HG02981 (cell line): ENCODE results near the gene ST6GALNAC6.
"Not testable (repeated sequence)": the region's sequence is repeated elsewhere in the genome, so short reads cannot be mapped to it uniquely, and the experiment has no call there.

Experiments used
- ATAC-seq: cut with Tn5 transposase; IDR thresholded peaks from one replicate; pipeline ENCODE4 v1.9.1; 2021; ENCODE audit warnings: mild to moderate bottlenecking, moderate library complexity; ENCODE audit not compliant: unreplicated experiment

ST6GALNAC6 gene

DNA sequence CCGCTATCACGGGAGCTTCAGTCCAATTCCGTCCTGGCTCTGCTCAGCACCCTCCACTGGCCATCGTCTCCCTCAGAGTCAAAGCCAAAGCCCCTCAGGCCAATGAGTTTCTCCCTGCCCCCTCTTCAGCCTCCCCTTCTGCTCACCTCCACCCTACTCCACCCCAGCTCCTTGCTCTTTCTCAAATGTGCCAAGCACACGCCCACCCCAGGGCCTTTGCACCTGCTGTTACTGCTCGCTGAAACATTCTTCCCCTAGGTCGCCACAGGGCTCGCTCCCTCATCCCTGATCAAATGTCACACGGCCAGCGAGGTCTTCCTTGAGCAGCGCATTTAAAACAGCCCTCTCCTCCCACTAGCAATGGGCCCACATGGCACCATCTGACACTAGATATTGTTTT lies 38.6 kb downstream of the ST6GALNAC6 start:
- no peak for ATAC-seq

DNA sequence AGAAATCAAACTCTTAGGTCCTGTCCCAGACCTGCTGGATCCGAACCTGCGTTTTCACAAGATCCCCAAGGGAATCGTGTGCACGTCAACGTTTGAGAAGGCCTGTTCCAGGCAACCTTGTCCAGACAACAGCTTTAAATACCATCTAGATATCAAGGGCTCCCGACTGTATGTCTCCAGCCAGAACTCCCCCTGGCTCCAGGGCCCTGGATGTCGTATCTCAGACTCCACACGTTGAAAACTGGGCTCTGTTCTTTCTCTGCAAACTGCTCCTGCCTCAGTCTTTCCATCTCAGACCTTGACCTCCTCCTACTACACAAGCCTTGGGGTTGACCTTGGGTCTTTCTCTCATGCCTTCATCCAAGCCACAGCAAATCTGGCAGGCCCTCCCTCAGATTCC lies 39.1 kb downstream of the ST6GALNAC6 start:
- no peak for ATAC-seq

DNA sequence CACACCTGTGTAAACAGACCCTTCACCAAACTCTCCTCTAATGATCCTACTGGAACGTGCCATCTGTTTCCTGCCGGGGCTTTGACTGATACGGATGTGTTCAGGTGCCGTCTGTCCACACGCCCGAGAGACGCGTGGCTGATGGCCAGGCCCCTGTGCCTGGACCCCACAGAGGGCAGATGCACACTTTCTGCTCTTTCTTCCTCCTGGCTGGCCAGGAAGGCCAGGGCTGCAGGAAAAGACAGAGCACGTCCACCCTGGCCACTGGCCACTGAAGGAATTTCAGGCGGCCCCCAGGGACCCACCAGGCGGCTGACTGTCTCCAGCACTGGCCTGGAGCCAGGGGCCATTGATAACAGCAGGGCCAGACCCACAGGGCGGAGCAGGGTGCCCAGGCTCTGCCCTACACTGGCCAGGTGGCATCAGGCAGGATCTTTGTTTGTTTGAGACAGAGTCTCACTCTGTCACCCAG lies 41.3 kb downstream of the ST6GALNAC6 start:
- no peak for ATAC-seq

DNA sequence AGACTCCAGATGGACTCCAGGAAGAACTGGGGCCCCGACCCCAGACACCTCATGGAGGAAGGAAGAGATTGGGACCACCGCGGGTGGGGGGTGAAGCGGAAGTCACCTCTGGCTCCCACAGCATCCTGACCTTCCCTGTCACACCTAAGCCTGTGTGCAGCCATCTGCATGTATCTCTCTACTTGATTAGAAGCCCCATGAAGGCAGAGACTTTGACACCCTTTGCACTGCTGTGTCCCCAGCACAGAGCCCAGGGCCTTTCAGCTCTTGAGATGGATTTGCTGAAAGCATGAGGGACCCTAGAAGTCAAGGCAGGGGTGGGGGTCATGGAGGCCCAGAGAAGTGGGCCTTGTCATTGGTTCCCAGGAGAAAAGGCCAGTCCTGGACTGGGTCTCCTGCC lies 42.1 kb downstream of the ST6GALNAC6 start:
- no peak for ATAC-seq

DNA sequence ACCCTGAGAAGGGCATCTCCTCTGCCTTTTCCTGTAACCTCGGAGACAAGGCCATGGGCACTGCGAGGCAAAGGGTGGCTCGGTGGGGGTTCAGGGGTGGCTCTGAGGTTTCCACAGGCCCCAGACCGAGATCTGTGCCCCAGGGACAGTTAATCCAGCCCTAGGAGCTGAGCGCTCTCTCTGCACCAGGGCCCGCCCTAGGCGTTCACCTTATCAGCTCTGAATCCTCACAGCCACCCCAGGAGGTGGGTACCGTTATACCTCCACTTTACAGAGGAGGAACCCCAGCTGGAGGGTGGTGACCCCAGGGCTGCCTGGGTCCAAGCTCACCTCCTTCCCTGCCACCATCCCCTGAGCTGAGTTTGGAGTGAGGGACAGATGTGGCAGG lies 42.7 kb downstream of the ST6GALNAC6 start:
- no peak for ATAC-seq

DNA sequence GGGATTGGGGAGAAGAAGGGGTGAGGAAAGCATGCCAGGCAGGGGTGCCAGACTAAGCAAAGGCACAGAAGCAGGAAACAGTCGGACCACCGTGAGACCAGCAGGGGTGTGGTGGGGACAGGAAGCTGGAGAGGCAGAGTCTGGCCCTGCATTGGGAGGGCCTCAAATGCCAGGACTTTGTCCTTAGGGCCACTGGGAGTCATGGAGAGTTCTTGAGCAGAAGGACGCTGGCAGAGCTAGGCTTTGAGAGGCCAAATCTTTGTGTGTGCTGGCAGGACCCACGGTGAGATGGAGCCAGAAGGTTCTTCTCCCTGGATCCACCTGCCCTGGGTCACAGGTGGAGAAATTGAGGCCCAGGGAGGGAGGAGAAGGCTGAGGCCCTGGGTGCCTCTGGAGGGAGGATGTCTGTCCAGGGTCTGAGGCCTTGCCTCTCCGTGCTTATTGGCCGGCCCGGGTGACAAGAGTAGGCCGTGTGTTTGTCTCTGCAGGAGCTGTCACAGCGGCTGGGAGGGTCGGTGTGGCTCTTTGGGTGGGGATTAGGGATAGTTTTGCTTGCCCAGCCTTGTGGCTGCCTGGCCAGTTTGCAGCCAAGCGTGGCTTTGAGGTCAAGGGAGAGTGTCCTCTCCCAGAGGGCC lies 43.2 kb downstream of the ST6GALNAC6 start:
- no peak for ATAC-seq

DNA sequence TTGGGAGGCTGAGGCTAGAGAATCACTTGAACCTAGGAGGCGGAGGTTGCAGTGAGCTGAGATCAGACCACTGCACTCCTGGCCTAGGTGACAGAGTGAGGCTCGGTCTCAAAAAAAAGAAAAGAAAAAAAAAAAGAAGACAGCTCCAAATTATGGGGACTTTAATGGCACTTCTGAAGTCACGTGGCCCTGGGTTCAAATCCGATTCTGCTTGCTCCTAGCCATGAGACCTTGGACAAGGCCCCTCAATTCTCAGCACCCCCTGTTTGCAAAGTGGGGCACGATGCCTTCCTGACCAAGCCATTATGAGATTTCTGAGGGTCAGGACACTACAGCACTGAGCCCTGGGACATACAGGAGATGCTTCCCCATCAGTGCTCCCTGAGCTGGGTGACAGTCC lies 43.9 kb downstream of the ST6GALNAC6 start:
- no peak for ATAC-seq

DNA sequence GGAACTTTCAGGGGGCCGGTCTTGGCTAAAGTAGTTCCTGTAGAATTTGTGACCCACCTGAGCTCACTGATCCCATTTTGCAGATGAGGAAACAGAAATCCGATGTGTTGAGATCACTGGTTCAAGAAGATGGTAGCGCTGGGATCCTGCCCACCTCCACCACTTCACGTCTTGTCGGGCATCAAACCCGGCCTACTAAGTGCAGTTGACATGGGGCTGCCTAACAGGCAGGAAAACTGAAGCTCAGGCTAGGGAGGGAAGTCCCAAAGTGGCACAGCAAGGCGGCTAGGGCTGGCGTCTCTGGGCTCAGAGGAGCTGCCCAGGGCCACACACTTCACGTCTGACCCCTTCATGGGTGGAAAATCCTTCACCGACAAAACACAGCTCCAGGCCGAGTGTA lies 44.4 kb downstream of the ST6GALNAC6 start:
- ATAC-seq = no peak

DNA sequence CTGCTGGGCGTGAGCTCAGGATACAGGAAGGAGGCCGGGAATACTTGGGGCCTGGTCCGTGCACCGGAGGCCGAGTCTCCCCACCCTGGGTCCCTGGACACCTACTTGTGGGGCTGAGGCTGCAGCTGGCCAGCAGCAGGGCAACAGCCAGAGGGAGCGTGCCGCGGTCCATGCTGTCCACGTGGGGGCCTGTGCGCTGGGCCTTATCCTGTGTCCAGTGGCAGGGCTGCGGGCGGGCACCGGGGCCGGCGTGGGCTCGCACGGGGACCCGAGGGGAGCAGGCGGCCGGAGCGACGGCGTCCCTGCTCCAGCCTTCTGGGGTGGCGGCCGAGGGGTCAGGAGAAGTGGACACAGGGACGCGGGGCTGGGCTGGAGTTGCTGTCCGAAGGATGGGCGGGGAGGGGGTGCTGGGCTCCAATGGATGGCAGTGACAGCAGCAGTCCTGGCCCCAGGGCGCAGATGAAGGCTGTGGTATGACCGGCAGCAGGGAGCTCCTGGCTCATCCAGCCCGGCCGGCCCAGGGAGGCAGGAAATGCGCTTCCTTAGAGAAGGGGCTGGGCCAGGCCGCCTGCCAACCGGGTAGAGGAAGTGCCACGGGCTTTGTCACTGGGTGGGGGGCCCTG lies 45.1 kb downstream of the ST6GALNAC6 start, which contains the start of gene ENG:
Gene ENG, minus strand, starts transcription at position 475 of the 623 bp plus-strand sequence. Its CDS starts 303 bp downstream, at position 172.
- no peak for ATAC-seq

DNA sequence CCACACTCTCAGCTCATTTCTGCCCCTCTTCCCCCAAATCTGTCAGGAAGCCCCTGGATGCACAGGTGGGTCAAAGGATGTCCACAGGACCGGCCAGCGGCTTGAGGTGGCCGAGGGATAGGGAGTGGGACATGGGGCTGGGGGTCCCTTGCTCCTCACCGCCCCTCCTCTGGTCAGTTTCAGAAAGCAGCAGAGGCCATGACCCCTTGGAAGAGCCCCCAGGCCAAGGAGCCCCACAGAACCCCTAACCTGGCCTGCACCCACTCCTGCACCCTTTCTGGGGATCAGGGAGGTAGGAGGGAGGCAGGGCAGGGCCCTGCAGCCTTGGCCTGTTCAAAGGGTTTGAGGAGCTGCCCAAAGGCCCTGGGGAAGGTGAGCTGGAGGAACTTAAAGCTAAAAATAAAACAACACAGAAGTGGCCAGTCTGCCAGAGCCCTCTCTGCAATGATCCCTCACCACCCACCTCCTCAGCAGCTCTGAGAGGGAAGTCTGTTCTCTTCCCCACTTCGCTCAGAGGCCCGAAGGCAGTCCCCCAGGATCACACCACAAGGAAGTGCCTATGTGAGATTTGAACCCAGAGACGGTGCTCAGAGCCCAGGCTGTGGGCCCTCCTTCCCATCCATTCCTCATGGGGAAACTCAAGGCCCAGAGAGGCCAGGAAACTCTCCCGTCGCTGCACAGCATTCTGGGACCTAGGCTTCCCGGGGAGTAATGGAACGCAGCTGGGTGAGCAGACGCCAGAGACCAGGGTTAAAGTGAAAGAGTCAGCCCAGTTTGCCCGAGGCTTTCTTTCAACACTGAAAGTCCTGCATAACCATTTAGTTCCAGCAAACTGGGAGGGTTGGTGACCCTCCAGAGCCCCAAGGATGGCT lies 45.9 kb downstream of the ST6GALNAC6 start:
- no peak for ATAC-seq

DNA sequence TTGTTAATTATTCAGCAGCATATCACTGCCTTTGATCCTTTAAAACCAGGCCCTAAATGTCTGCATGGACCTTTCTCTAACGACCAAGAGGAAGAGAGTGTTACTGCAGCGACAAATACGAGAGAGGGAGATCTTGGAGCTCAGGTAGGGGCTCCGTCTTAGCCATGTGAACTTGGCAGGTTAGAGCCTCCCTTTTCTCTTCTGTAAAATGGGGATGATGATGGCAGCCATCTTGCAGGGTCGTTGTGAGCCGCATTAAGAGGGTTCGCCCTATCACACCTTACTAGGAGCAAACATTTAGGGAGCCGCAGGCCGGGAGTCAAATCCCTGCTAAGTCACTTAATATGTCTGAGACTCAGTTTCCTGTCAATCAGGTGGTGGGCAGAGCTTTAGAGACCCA lies 46.6 kb downstream of the ST6GALNAC6 start:
- ATAC-seq = no peak

DNA sequence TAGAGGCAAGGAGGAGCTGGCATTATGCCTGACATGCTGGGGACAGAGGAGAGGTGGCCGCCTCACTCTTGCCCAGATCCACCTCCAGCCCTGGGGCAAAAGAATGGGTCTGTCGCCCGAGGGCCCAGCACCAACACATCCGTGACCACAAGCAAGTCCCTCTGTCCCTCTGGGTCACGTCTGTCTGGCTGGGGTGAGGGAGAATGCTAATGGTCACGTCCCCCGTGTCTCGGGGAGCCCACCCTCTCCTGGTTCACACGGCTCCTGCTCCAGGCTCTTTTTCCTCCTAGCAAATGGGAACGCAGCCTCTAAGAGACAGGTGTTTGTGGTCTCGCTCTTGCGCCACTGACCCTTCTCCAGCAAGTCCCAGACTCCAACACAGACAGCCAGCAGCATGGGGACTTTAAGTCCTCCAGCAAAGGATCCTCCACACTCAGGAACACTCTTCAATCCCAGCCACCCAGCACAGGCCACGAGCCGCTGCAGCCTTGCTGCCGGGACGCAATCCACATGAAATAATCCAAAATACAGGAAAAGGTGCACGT lies 49.0 kb downstream of the ST6GALNAC6 start:
- no peak for ATAC-seq

DNA sequence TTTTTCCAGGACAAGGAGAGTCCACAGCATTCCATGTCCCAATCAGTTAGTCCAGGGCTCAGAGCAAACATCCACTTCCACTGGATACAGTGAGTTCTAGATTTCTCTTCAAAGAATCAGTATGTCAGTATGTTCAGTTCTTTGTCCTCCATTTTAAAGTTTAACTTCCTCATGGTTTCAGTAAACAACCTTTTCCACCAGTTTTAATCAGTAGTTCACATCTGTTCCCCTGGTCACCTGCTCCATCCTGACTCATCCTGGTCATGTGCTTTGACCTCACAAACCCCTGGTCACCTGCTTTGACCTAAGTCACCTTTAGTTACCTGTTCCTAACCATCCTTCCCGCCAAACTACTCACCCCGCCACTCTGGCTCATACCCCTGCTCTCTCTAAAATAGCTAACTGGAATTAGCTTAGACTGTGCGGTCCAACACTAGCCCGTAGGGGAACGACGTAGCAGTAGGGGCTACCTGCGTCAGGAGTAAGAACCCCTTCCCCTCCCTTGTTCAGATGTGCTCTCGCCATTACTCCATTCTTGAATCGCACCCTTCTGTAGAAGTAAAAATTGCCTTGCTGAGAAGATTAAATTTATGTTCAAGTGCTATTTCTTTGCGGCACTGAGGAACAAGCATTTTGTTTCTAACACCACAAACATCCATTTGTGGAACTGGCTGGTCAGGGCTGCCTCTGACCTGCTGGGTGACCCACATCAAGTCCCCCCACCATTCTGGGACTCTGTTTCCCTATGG lies 50.5 kb downstream of the ST6GALNAC6 start:
- ATAC-seq = no peak

DNA sequence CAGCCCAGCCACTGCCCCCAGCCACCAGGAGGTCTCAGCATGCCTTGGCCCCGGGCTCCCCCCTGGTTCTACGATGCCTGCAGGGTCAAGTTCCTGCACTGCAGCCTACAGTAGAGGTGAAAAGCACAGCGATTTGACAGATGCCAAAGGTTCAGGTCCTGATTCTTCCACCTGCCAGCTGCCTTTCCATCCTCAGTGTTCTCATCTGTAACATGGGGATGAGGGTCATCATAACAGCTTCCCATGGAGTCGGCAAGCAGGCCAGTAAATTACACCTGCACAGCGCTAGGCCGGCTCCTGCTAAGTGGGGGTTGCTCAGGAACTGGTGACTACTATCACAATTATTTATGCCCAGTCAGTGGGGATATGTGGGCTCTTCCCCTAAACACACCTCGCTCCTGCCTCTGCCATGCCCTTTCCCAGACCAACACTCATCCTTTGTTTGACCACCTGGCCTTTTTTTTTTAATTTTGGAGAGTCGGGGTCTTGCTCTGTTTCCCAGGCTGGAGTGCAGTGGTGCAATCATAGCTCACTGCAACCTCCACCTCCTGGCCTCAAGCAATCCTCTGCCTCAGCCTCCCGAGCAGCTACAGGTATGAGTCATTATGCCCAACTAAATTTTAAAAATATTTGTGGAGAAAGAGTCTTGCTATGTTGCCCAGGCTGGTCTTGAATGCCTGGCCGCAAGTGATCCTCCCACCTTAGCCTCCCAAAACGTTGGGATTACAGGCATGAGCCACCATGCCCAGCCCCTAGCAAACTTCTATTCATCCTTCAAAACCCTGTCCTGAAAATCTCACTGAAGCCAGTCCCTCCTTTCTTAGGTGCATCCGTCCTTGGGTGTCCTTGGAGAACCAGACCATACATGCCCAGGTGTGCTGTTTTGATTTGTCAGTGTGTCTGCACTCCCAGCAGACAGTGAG lies 51.3 kb downstream of the ST6GALNAC6 start:
- no peak for ATAC-seq

DNA sequence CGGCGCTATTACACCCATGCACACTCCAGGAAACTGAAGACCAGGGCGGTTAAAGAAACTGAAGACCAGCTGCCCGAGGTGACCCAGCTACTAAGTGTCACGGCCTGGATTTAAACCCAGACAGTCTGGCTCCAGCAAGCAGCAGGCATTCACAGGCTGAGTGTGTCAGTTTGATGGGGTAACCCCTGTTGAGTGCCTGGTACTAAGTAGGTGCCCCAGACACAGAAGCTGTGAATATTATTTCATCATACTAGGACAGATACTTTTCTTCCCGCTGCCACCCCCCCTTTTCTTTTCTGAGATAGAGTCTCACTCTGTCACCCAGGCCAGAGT lies 52.3 kb downstream of the ST6GALNAC6 start:
- no peak for ATAC-seq

DNA sequence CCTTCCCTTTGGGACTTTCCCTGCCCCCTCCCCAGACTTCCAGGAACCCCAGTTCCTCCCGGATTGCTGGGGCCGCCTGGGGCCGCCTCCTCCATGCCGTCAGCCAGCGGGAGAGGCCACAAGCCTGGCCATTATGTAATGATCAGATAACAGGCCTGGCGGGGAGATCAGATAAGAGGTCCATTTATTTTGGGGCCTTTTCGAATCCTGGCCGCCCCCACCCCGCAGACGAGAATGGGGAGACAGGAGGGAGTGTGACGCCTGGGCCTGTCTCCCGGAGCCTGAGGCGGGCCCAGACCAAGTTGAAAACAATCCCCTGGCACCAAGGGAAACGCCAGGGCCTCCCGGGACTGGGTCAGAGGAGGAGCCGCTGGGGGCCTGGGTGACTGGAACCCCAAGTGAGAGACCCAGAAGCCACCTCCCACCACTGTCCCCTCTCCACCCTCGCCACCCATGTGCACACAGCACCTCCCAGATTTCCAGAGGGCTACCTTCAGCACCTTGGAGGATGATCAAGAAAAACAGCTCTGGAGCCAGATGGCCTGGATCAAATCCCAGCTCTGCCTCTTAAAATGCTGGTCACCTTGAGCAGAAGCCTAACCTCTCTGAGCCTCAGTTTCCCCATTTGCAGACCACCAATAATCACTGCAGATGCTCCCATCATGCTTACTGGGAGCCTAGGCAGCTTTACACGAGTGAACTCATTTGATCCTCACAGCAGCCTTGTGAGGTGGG lies 52.8 kb downstream of the ST6GALNAC6 start:
- ATAC-seq = no peak

DNA sequence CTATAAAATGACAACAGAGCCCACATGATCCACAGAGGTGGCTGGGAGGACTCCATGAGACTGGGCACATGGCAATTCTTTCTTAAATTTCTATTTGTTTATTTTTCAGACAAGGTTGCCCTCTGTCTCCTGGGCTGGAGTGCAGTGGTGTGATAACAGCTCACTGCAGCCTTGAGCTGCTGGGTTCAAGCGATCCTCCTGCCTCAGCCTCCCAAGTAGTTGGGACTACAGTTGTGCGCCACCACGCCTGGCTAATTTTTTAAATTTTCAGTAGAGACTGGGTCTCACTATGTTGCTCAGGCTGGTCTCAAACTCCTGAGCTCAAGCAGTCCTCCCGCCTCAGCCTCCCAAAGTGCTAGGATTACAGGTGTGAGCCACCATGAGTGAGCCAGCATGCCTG lies 53.8 kb downstream of the ST6GALNAC6 start:
- not testable (repeated sequence) for ATAC-seq

DNA sequence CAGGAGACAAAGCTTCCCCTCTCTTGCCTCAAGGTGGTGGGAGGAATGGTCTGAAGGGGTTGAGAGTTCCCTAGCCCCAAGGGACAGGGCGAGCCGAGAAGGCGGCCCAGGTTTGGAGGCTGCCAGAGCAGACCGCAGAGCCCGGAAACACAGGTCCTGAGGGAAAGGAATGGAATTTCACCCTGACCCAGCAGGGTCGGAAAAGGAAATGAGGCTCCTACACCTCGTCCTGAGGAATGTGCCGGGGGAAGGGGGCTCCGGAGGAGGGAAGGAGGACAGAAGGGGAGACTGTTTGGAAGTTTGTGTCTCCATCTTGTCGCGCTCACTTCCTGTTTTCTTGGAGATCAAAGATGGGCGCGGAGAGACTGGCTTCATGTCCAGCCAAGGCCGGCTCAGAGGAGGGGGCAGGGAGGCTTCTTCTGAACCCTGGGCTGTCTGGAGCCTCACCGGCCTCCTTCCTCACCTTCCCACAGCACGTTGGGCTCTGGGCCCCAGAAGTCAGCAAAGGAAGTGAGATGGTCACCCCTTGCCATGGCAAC lies 54.5 kb downstream of the ST6GALNAC6 start:
- no peak for ATAC-seq
